ENCODE data around the gene SELENOI. TPM values are rescaled to one million over a fixed set of nuclear protein-coding genes. Genes with fewer than 3 reads are reported as not detected.
"Not testable (repeated sequence)": the region's sequence is repeated elsewhere in the genome, so short reads cannot be mapped to it uniquely, and the experiment has no call there.

Gene SELENOI
- total and polyA plus RNA-seq, 8 donors, result 15.9 to 34.4 (median 17.9) TPM

DNA sequence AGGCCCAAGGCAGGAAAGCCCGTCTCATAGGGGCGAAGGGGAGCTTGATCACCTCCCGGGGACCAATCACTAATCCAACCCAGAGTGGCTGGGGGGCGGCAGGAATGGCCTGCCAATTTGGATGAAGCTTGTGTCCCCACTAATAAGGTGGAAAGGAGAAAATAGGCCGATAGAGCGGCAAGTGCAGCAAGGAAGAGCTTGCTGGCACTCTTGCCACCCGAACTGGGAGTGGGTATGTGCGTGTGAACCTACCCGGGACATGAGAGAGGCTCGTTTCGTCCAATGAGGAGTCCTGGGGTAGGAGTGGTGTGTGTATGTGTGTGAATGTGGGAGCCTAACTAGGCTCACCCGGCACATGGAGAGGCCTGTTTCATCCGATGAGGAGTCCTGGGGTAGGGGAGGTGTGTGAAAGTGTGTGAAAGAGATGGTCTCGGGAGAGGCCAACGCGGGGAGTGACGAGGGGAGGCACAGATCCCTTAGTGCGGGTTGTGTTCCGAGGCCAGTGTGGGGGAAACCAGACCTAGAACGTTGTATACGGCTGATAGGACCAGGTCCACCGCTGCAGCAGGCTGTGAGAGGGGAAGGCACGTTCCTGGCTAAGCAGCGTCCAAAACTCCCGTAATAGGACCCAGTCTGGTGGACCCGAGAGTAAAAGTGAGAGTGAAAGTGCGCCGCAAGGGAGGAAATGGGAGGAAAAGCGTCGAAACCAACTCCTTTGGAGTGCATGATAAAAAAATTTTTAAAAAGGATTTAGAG is 47.1 kb upstream of the SELENOI start:
- peak in 3 of 4 donors; percentile 43 to 67 (median 53) for DNase-seq
- peak overlapping the region; percentile 40 to 55 for H3K4me3 ChIP-seq
- TF ChIP-seq, protein P1, sequence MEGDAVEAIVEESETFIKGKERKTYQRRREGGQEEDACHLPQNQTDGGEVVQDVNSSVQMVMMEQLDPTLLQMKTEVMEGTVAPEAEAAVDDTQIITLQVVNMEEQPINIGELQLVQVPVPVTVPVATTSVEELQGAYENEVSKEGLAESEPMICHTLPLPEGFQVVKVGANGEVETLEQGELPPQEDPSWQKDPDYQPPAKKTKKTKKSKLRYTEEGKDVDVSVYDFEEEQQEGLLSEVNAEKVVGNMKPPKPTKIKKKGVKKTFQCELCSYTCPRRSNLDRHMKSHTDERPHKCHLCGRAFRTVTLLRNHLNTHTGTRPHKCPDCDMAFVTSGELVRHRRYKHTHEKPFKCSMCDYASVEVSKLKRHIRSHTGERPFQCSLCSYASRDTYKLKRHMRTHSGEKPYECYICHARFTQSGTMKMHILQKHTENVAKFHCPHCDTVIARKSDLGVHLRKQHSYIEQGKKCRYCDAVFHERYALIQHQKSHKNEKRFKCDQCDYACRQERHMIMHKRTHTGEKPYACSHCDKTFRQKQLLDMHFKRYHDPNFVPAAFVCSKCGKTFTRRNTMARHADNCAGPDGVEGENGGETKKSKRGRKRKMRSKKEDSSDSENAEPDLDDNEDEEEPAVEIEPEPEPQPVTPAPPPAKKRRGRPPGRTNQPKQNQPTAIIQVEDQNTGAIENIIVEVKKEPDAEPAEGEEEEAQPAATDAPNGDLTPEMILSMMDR (IDR thresholded peaks at IDR 0.05), result no peak
- intact Hi-C loops (cut with DNase I), result loop anchor here in 1 of 2 donors (10.0 kb wide), 1 partner anchor 54 kb away; the partner anchor contains the start of genes HADHA and HADHB
- peaks cover 7 to 22% of the 10 kb centered on the region in 2 donors for H3K4me1 ChIP-seq
- peak; percentile 88 for ATAC-seq
- peak overlapping the region; percentile 82 to 87 for H3K27ac ChIP-seq
- H3K36me3 ChIP-seq, result no peaks in the 10 kb centered on the region
- H3K9me3 ChIP-seq, result no peaks in the 10 kb centered on the region
- H3K27me3 ChIP-seq, result no peaks in the 10 kb centered on the region

DNA sequence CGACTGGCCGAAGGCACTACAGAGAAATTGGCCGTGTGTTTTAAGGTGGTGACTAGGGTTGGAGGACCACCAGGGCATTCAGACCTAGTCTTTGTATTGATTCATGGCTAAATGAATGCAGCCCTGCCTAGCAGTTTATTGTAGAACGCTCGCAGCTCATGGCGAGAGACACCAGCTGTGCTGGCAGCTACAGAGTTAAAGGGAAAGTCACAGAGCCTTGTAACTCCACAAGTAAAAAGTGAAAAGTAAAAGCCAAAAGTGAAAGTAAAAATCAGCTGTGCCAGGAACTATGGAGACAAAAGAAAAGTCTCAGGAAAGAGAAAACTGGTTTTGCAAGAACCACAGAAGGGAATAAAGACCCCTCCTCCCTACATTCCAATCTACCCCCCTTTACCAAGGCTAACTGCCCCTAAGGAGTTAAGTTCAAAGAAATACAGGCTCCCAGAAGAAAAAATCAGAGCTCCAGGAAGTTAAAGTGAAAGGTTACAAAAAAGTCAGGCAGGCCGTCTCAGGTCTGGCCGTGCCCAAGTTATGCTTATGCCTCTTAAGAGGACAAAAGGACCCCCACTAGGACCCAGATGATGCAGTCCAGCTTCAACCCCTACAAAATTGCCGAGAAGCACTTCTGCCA is 46.4 kb upstream of the SELENOI start:
- H3K36me3 ChIP-seq, result no peaks in the 10 kb centered on the region
- peak overlapping the region; percentile 82 to 87 for H3K27ac ChIP-seq
- ATAC-seq (peak; percentile 79), DNase-seq (peak in 2 of 4 donors; percentile 68 to 80)
- H3K9me3 ChIP-seq, result no peaks in the 10 kb centered on the region
- H3K4me1 ChIP-seq, result peaks cover 7 to 22% of the 10 kb centered on the region in 2 donors
- peak overlapping the region; percentile 40 to 55 for H3K4me3 ChIP-seq
- TF ChIP-seq, protein P1 (IDR thresholded peaks at IDR 0.05), result no peak
- intact Hi-C loops (cut with DNase I), result loop anchor here in 1 of 2 donors (10.0 kb wide), 1 partner anchor 55 kb away; the partner anchor contains the start of genes HADHA and HADHB
- H3K27me3 ChIP-seq, result no peaks in the 10 kb centered on the region

DNA sequence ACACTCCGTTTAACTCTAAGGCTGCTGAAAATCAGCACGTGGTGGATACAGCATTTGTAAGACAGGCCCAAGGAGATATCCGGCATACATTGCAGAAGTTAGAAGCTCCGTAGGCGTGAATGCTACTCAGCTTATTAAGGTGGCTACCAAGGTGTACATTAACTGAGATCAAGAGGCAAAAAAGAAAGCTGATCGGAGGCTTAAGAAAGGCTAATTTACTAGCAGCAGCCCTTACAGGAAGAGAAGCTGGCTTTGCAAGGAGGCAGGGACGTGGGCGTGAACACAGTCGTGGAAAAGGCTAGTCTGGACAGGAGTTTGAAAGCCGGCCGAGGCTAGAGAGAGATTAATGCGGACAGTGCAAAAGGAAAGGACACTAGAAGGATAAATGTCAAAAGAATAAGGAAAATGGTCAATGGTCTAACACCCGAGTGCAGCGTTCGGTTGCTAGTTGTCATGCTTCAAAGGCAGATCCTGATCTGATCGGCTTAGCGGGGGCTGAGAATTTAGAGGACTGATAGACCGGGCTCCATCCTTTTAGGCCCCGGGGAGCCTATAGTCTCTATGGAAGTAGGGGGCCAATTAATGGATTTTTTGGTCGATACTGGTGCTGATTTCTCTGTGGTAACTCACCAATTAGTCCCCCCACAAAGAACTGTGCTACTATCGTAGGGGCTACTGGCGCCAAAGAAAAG is 45.6 kb upstream of the SELENOI start:
- intact Hi-C loops (cut with DNase I), result no loop called here
- ATAC-seq (peak; percentile 19), DNase-seq (peak in 2 of 4 donors; percentile 25 to 51)
- Histone ChIP-seq H3K4me1 (peaks cover 7 to 22% of the 10 kb centered on the region in 2 donors), H3K27me3 (no peaks in the 10 kb centered on the region), H3K9me3 (no peaks in the 10 kb centered on the region), H3K36me3 (no peaks in the 10 kb centered on the region), H3K27ac (peak overlapping the region; percentile 82 to 87), H3K4me3 (peak overlapping the region; percentile 40 to 55)
- TF ChIP-seq, protein P1 (IDR thresholded peaks at IDR 0.05), result no peak

DNA sequence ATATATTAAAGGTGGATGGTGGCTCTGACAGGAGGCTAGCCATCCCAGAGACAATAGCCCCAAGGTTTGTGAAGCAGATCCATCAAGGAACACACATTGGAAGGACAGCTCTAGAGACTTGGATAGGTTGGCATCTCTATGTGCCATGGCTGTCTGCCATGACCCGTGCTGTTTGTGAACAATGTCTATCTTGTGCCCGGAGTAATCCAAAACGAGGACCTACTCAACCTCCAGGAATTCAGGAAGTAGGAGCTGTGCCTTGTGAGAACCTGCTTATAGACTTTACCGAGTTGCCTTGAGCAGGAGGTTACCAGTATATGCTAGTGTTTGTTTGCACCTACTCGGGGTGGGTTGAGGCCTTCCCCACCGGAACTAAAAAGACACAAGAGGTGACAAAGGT is 43.1 kb upstream of the SELENOI start:
- H3K36me3 ChIP-seq, result no peaks in the 10 kb centered on the region
- no peak overlapping the region for H3K4me3 ChIP-seq
- TF ChIP-seq, protein P1 (IDR thresholded peaks at IDR 0.05), result no peak
- ATAC-seq (no peak), DNase-seq (no peak)
- intact Hi-C loops (cut with DNase I), result no loop called here
- no peaks in the 10 kb centered on the region for H3K9me3 ChIP-seq
- peaks cover 7 to 22% of the 10 kb centered on the region in 2 donors for H3K4me1 ChIP-seq
- H3K27me3 ChIP-seq, result no peaks in the 10 kb centered on the region
- H3K27ac ChIP-seq, result no peak overlapping the region

DNA sequence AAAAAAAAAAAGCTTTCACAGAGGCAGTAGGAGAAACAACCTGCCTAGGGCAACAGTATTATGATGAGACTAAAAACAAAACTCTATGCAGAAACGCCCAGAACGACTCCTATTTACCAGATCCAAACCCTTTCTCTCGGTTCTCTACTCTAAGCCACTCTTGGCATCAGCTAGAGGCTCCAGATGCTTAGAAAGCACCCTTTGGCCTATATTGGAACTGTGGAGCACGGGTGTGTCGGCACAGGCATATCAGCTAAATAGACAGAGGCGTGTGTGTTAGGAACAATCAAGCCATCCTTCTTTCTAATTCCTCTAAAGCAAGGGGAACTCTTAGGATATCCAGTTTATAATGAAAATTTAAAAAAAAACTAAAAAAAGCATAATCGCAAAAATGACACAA is 40.8 kb upstream of the SELENOI start:
- H3K27ac ChIP-seq; H3K36me3 ChIP-seq; ATAC-seq; intact Hi-C loops (cut with DNase I); H3K4me1 ChIP-seq; H3K27me3 ChIP-seq; H3K4me3 ChIP-seq; H3K9me3 ChIP-seq; DNase-seq: not testable (repeated sequence)

All from left lung (tissue), 10 donors.